ENCODE measurements around the gene GPR22. TPM values are rescaled to one million over a fixed set of nuclear protein-coding genes. Genes with fewer than 3 reads are reported as not detected.

The GPR22 gene
- not detected for total RNA-seq

GRCh38 chr7:107469929-107470328 is at the start of gene GPR22:
TSS of gene GPR22 (plus strand) at chr7:107470057. CDS start at chr7:107474061, 4,004 bp downstream.

Small RNA genes lying within 50 kb of the gene (small RNA-seq; reads per million reads assigned to genes)
- not detected for gene AC002381.1 (ENCODE audit: low replicate concordance)

Other genes starting within 250 kb of the GPR22 start
- 64.9 TPM for gene COG5, start 93.9 kb downstream of the GPR22 start, total RNA-seq
- gene DUS4L, start 93.9 kb downstream of the GPR22 start, total RNA-seq = 12.4 TPM
- gene BCAP29, start 110.2 kb downstream of the GPR22 start, total RNA-seq = 42.9 TPM
- 3.2 TPM for gene SLC26A4, start 190.8 kb downstream of the GPR22 start, total RNA-seq